Activated T-helper 2 cell treated with anti-CD3 and anti-CD28 coated beads, Interferon-gamma antibody, Interleukin-2, Interleukin-4, amounts not matched to agents 10 μg/mL and 5 μg/mL and 100 μg/mL, durations not matched to agents 14 hours and 24 hours and 36 hours (primary cell): ENCODE results near the gene ITM2C. TPM values are rescaled to one million over a fixed set of nuclear protein-coding genes. Genes with fewer than 3 reads are reported as not detected.

ENCODE experiments used
- DNase-seq: peaks from one replicate; pipeline ENCODE4 v3.0.0; 2021; ENCODE audit warnings: low spot score
- H3K27ac Mint-ChIP-seq: one replicate; pipeline ENCODE4 v1.8.0; 2021; ENCODE audit warnings: mixed read lengths
- H3K27me3 Mint-ChIP-seq: one replicate; pipeline ENCODE4 v1.8.0; 2021; ENCODE audit warnings: low read depth, mixed read lengths
- H3K36me3 Mint-ChIP-seq: one replicate; pipeline ENCODE4 v1.8.0; 2021; ENCODE audit warnings: low read depth, mixed read lengths
- H3K4me1 Mint-ChIP-seq: one replicate; pipeline ENCODE4 v1.8.0; 2021; ENCODE audit warnings: low read depth, mixed read lengths
- H3K4me3 Mint-ChIP-seq: one replicate; pipeline ENCODE4 v1.8.0; 2021; ENCODE audit warnings: low read depth, mild to moderate bottlenecking, moderate library complexity, mixed read lengths
- H3K9me3 Mint-ChIP-seq: one replicate; pipeline ENCODE4 v1.8.0; 2021; ENCODE audit warnings: mixed read lengths
- intact Hi-C: fragments of 100-400 bp; cut with micrococcal nuclease; formaldehyde crosslinking; loops from one replicate; pipeline ENCODE4 v1.15.1; 2023
- total RNA-seq: library from RNA; stranded (reverse); gene quantifications from 2 replicates; pipeline ENCODE4 v1.2.3, GENCODE V29; 2022

Gene ITM2C
- total RNA-seq, 1 donor from 2014 or later, result 13.3 TPM

DNA sequence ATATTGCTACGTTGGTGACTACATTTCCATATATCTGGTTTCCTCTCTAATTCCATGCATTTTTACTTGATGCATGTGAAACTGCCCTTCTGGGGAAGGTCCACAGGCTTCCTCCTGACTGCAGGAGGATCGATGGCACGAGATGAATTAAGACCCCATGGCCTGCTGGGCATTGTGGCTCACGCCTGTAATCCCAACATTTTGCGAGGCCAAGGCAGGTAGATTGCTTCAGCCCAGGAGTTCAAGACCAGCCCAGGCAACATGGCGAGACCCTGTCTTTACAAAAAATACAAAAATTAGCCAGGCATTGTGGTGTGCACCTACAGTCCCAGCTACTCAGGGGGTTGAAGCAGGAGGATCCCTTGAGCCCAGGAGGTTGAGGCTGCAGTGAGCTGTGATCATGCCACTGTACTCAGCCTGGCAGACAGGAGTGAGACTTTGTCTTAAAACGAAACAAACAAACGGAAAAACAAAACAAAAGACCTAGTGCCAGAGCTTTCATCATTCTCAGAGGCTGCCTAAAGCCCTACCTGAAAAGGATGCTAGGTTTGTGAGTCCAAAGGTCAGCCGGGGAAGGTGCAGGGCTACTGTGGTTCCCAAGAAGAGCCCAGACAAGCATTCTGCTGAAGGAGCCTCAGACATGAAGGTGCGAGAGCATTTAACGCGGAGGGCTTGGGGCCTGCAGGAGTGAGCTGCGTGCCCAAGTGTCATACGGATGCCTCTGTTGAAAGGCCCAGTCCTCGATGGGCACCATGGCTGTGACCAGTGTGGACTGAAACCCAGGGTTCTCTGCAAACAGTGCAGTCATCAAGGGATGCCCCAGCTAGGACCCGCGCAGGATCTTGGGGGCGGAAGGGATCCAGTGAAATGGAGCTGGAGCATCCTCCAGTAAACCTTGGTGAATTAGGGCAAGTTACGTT, 38.7 kb downstream of the ITM2C start:
- no peak for DNase-seq
- peaks cover 38% of the 10 kb centered on the region for H3K4me1 Mint-ChIP-seq
- H3K27ac Mint-ChIP-seq, result no peak overlapping the region
- intact Hi-C loops, result loop anchor here (1.0 to 2.0 kb wide), 2 partner anchors 78 to 149 kb away; no protein-coding TSS in a partner anchor
- H3K36me3 Mint-ChIP-seq, result no peaks in the 10 kb centered on the region
- H3K4me3 Mint-ChIP-seq, result no peak overlapping the region
- H3K27me3 Mint-ChIP-seq, result peaks cover 35% of the 10 kb centered on the region
- no peaks in the 10 kb centered on the region for H3K9me3 Mint-ChIP-seq

DNA sequence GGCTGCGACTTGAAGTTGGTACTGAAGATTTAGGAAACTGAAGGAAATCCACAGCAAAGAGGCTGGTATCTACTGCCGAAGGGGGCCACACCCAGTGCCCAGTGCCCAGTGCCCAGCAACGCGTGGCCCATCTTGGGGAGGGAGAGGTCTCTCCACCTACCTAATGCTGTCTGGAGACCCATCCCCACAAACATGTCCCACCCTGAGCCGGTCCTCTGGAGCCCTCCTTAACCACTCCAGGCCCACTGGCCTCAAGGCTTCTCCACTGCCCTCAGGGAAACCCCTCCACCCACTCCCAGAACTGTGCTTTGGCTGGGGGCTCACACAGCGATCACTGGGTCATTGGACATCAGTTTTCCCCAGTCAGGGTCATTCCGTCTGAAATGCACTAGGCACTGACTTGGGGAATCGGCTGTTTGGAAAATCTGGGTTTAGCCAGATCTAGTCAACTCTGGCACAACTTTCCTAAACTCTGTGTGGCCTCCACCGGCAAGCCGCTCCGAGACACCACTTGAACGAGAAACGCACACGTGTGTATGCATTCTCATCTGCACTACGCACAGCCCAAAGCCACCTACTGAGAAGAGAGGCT, 40.2 kb downstream of the ITM2C start:
- no peaks in the 10 kb centered on the region for H3K9me3 Mint-ChIP-seq
- H3K27me3 Mint-ChIP-seq, result peaks cover 38% of the 10 kb centered on the region
- intact Hi-C loops, result loop anchor here (1.0 to 5.0 kb wide), 3 partner anchors 37 to 79 kb away; no protein-coding TSS in a partner anchor
- peaks cover 41% of the 10 kb centered on the region for H3K4me1 Mint-ChIP-seq
- no peaks in the 10 kb centered on the region for H3K36me3 Mint-ChIP-seq
- H3K27ac Mint-ChIP-seq, result no peak overlapping the region
- no peak for DNase-seq
- H3K4me3 Mint-ChIP-seq, result no peak overlapping the region

DNA sequence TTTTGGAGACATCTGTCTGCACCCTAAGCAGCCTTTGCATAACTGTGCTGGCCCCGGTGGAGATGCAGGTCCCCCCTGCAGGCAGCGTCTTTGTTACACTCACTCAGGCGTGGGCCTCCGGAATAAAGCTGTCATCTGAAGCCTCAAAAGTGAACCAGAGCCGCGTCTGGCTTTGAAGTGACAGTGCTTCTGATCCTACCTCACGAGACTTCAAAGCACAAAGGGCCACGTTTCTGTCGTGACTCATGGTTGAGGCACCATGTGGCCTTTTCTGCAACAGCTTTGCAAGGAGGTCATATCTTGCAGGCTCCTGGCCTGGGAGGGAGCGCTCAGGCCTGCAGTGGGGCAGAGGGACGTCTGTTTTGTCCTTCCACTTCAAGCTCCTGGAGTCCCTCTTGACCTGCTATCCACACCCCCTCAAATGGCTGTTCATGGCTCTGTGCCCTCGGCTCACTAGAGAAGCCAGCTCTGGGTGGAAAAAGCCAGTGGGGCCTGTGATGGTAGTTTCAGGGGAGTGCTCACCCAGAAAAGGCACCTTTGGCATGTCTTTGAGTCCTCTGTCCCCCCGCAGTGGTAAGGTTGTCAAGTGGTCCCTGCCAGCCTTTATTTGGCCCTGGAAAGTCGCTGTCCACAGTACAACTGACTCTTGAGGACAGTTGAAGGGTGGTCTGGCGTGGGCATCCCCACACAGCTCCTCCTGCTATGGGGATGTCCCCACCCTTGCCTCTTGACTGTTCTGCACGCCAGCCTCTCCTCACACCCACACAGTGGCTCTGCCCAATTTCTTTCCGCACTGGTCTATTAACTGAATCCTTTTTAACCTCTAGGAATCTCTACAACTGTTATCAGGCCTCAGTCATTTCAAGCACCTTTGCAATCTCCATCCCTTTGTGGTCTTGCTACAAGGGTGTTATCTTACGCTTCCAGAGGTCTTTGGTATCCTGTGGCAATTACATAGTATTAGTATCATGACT, 41.0 kb downstream of the ITM2C start:
- DNase-seq, result peak; percentile 46
- Mint-ChIP-seq H3K36me3 (no peaks in the 10 kb centered on the region), H3K4me1 (peaks cover 43% of the 10 kb centered on the region), H3K27ac (peak overlapping the region; percentile 35), H3K4me3 (peak overlapping the region; percentile 40), H3K27me3 (peaks cover 42% of the 10 kb centered on the region), H3K9me3 (no peaks in the 10 kb centered on the region)
- intact Hi-C loops, result loop anchor here (1.0 to 5.0 kb wide), 3 partner anchors 37 to 79 kb away; no protein-coding TSS in a partner anchor

DNA sequence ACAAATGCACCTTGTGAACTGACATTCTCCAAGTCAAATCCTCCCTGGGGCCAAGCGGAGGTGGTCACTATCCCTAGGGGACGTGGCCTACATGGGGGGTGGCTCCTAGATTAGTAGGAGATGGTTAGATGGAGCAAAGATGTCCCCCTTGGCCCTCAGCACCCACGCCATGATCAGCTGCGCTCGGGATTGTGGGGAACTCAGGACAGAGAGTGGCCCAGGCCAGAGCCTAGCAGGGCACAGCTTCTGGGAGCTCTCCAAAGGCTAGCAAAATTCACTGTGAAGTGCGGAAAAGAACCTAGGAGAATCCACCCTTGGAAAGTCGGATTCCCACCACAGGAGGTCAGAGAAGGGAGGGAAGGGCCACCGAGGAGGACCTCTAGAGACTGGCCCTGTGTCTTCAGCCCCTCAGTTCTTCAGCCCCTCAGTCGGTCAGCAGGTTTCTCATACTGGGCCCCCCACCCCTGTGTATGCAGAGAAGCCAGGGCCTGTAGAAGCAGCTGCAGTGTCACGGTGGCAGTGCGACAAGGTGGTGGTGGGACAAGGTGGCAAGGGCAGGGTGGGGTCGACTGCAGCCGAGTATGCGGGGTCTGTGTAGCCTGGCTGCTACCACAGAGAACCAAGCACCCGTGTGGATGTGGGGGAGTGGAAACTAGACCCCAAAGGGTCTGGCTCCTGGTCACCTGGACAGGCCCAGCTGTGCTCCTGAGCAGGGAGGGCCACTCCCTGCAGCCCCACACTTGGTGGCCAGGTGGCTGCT, 41.9 kb downstream of the ITM2C start:
- Mint-ChIP-seq H3K36me3 (no peaks in the 10 kb centered on the region), H3K27me3 (peaks cover 48% of the 10 kb centered on the region), H3K9me3 (no peaks in the 10 kb centered on the region), H3K27ac (no peak overlapping the region), H3K4me1 (peaks cover 51% of the 10 kb centered on the region), H3K4me3 (peak overlapping the region; percentile 40)
- DNase-seq, result no peak
- intact Hi-C loops, result loop anchor here (5.0 kb wide), 2 partner anchors 36 to 59 kb away; no protein-coding TSS in a partner anchor

DNA sequence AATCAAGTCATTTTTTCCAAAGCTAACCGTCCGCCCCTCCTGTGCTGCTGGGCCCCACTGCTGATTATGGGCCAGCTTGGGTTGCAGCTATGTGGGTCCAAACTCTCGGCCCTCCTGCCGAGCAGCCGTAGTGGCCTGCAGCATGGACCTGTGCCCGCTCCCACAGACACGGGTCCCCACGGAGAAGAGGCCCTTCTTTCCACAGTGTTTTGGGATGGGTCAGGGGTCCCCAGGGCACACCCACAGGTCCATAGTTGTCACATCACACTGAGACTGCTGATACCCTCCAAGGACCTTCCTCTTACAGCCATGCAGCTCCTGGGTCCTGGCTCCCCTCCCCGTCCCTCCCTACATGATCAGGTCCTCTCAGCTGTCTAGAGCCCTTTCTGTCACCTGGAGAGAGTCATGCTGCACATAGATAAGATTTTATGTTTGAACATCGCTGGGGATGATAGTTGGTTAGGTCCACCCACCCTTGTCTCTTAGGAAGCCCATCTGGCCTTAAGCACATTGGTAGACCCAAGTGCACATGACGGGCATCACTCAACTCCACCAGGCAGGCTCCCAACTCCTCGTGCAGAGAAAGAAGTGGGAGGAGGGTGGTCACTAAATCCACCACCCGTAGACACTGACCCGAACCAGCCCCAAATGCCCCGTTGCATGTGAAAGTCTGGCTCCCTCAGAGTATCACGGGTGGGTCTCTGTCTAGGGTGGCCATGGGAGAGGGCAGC, 42.8 kb downstream of the ITM2C start:
- Mint-ChIP-seq H3K4me1 (peaks cover 49% of the 10 kb centered on the region), H3K36me3 (no peaks in the 10 kb centered on the region), H3K27ac (peak overlapping the region; percentile 12), H3K4me3 (peak overlapping the region; percentile 14), H3K27me3 (peaks cover 45% of the 10 kb centered on the region), H3K9me3 (no peaks in the 10 kb centered on the region)
- intact Hi-C loops, result loop anchor here (1.0 to 5.0 kb wide), 4 partner anchors 12 to 60 kb away; partner anchors contain the start of gene GPR55
- DNase-seq, result no peak

DNA sequence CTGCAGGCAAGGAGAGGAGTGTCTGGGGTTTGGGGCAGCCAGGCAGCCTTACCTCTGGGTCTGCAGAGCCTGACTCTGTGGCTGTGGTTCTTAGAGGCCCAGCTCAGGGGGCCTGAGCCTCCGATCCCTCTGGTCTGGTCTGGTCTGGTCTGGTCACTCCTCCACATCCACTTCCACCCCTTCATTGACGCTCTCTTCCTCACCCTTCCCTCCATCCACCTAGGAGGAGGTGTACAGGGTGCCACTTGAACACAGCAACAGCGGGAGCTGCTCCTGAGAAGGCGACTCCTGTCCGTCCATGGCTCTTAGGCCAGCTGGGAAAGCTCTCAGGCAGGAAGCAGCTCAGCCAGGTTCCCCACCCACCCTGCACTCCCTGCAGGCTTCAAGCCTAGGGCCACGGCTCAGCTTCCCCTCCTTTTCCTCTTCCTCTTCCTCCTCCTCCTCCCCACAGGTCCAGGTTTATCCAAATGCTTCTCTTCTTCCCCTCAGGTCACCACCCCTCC, 43.4 kb downstream of the ITM2C start:
- H3K36me3 Mint-ChIP-seq, result no peaks in the 10 kb centered on the region
- H3K9me3 Mint-ChIP-seq, result no peaks in the 10 kb centered on the region
- peaks cover 39% of the 10 kb centered on the region for H3K27me3 Mint-ChIP-seq
- intact Hi-C loops, result loop anchor here (1.0 to 5.0 kb wide), 4 partner anchors 11 to 61 kb away; partner anchors contain the start of gene GPR55
- H3K27ac Mint-ChIP-seq, result peak overlapping the region; percentile 75
- peak overlapping the region; percentile 74 for H3K4me3 Mint-ChIP-seq
- H3K4me1 Mint-ChIP-seq, result peaks cover 49% of the 10 kb centered on the region
- DNase-seq, result no peak

DNA sequence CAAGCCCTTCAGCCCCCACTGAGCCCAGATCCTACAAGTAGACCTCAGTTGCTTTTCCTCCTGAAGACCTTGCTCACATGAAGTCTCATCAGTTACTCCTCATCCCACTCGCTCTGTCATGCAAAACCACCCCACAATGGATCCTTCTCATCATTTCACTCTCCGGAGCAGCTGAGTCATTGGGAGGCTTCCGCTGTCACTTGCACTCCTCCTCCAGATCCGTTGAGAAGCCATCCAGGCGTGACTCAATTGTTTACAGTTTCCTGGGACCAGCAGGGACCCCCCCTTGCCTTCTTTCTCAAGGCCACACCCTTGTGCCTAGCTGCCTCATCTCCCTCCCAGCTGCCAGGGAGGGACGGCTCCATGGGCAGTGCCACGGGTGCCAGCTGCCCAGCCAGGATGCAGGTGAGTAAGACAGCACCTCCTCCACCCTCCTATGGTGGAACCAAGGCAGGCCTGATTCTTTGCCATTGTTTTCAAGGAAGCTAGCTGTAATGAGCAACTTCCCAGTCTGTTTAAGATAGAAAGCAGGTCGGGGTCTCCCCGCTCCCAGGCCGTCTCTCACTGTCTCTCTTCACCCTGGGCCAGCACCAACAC, 44.0 kb downstream of the ITM2C start:
- H3K36me3 Mint-ChIP-seq, result no peaks in the 10 kb centered on the region
- peak overlapping the region; percentile 75 for H3K27ac Mint-ChIP-seq
- H3K4me3 Mint-ChIP-seq, result peak overlapping the region; percentile 74
- peaks cover 39% of the 10 kb centered on the region for H3K27me3 Mint-ChIP-seq
- intact Hi-C loops, result loop anchor here (1.0 to 5.0 kb wide), 4 partner anchors 11 to 61 kb away; partner anchors contain the start of gene GPR55
- no peaks in the 10 kb centered on the region for H3K9me3 Mint-ChIP-seq
- DNase-seq, result no peak
- H3K4me1 Mint-ChIP-seq, result peaks cover 54% of the 10 kb centered on the region

DNA sequence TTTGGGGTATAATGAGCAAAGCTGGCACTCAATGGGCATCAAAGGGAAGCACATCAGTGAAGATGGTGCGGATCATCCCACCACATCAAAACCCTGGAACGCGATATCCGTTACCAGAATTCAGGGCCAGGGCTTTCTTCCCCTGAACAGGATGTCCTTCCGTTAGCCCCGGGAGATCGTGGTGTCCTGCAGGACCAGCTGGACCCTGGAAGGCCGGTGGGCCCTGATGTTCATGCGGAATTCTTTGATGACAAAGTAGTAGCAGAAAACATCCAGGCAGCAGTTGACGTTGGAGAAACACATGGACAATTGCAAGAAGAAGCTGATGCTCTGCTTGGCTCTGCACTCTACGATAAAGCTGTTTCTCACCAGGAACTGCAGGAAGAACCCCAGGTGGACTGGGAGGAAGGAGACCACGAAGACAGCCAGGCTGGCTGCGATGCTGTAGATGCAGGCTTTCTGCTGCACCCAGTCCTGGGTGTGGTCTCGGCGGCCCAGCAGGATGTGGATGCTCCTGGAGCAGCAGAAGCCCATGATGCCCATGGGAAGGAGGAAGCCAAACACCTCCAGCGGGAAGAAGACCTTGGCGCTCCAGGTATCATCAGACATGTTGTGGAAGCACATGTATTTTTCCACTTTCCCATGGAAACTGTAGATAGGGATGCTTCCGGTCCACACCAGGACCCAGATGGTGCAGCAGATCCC, 45.3 kb downstream of the ITM2C start:
- intact Hi-C loops, result loop anchor here (2.0 to 5.0 kb wide), 3 partner anchors 15 to 63 kb away; partner anchors contain the start of gene GPR55
- Mint-ChIP-seq H3K4me3 (no peak overlapping the region), H3K4me1 (peaks cover 48% of the 10 kb centered on the region), H3K27me3 (peaks cover 38% of the 10 kb centered on the region), H3K36me3 (no peaks in the 10 kb centered on the region), H3K9me3 (no peaks in the 10 kb centered on the region), H3K27ac (no peak overlapping the region)
- no peak for DNase-seq

DNA sequence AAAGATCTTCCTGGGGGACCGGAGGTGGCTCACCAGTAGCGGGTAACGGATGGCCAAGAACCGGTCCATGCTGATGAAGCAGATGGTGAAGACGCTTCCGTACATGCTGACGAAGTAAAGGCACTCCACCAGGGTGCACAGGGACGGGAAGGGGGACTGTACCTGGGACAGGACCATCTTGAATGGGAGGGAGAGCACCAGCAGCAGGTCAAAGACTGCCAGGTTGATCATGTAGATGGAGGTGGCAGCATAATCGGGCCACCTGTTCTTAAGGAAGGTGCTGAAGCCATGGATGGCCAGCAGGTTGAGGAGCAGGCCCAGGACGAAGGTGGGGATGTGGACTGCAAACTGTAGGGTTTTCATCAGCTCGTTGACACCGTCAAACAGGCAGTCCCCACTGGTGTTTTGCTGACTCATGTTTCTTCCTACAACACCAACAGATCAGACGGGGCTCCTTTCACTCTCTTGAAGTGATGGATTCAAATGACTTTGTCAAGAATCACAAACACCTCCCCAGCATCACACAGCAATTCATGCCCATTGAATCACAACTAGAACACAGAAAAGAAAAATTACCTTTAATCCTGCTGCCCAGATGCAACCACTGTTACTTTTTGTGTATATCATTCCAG, 45.9 kb downstream of the ITM2C start:
- Mint-ChIP-seq H3K4me3 (no peak overlapping the region), H3K27me3 (peaks cover 43% of the 10 kb centered on the region), H3K4me1 (peaks cover 47% of the 10 kb centered on the region), H3K9me3 (no peaks in the 10 kb centered on the region), H3K27ac (no peak overlapping the region), H3K36me3 (no peaks in the 10 kb centered on the region)
- intact Hi-C loops, result no loop called here
- no peak for DNase-seq

DNA sequence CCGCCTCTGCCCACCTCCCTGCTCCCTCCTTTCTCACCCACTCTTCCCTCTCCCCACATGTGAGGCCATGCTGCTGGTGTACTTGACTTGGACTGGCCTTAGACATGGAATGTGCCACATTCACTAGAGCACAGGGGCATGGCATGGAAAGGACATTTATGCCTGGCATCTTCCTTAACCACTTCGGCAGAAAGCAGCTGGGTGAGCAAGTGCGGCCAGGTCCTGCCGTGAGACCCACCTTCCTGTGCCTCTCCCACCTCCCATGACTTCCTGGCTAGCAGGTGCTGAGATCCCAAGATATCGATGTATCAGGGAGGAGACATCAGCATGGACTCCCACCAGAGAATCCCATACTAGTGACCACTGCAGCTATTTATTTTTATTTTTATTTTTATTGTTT, 47.3 kb downstream of the ITM2C start:
- H3K27me3 Mint-ChIP-seq, result peaks cover 47% of the 10 kb centered on the region
- intact Hi-C loops, result no loop called here
- no peak overlapping the region for H3K27ac Mint-ChIP-seq

More for the DNA sequence above, 47.3 kb downstream of the ITM2C start:
- H3K36me3 Mint-ChIP-seq, result no peaks in the 10 kb centered on the region
- no peak for DNase-seq
- H3K4me1 Mint-ChIP-seq, result peaks cover 39% of the 10 kb centered on the region
- H3K4me3 Mint-ChIP-seq, result no peak overlapping the region
- H3K9me3 Mint-ChIP-seq, result no peaks in the 10 kb centered on the region
